Measurements from ENCODE around the gene IL12RB2. TPM values are rescaled to one million over a fixed set of nuclear protein-coding genes. Genes with fewer than 3 reads are reported as not detected.

Gene IL12RB2
- total and polyA plus RNA-seq, 2 donors, result 0.32 to 6.0 TPM

- H3K4me3 ChIP-seq (ENCODE audit: low read depth, low read length), result no peak overlapping the region
- WGBS, result 85% methylated on average over 1 of the region's 1 CpG
- no peaks in the 10 kb centered on the region for H3K4me1 ChIP-seq (ENCODE audit: insufficient read depth)
- H3K27ac ChIP-seq (ENCODE audit: low read depth), result no peak overlapping the region
- H3K36me3 ChIP-seq (ENCODE audit: insufficient read depth), result no peaks in the 10 kb centered on the region
- no peak for DNase-seq (ENCODE audit: extremely low spot score)
Measured at GRCh38 chr1:67322442-67322841, 14.8 kb downstream of the IL12RB2 start.

- 92% methylated on average over 3 of the region's 3 CpGs for WGBS
- Histone ChIP-seq H3K4me1 (ENCODE audit: insufficient read depth) (no peaks in the 10 kb centered on the region), H3K27ac (ENCODE audit: low read depth) (no peak overlapping the region), H3K4me3 (ENCODE audit: low read depth, low read length) (no peak overlapping the region), H3K36me3 (ENCODE audit: insufficient read depth) (no peaks in the 10 kb centered on the region)
- no peak for DNase-seq (ENCODE audit: extremely low spot score)
Measured at GRCh38 chr1:67323087-67323486, 15.4 kb downstream of the IL12RB2 start.

- WGBS, result 90% methylated on average over 8 of the region's 8 CpGs
- Histone ChIP-seq H3K27ac (ENCODE audit: low read depth) (no peak overlapping the region), H3K4me3 (ENCODE audit: low read depth, low read length) (no peak overlapping the region), H3K4me1 (ENCODE audit: insufficient read depth) (no peaks in the 10 kb centered on the region), H3K36me3 (ENCODE audit: insufficient read depth) (no peaks in the 10 kb centered on the region)
- no peak for DNase-seq (ENCODE audit: extremely low spot score)
Measured at GRCh38 chr1:67324068-67324467, 16.4 kb downstream of the IL12RB2 start.

- H3K4me1 ChIP-seq (ENCODE audit: insufficient read depth), result no peaks in the 10 kb centered on the region
- WGBS, result 76% methylated on average over 3 of the region's 3 CpGs
- H3K27ac ChIP-seq (ENCODE audit: low read depth), result no peak overlapping the region
- DNase-seq (ENCODE audit: extremely low spot score), result no peak
- H3K36me3 ChIP-seq (ENCODE audit: insufficient read depth), result no peaks in the 10 kb centered on the region
- H3K4me3 ChIP-seq (ENCODE audit: low read depth, low read length), result no peak overlapping the region
Measured at GRCh38 chr1:67327864-67328466, 20.3 kb downstream of the IL12RB2 start.

GRCh38 chr1:67332653-67333529 lies 25.2 kb downstream of the IL12RB2 start:
- Histone ChIP-seq H3K36me3 (ENCODE audit: insufficient read depth) (no peaks in the 10 kb centered on the region), H3K27ac (ENCODE audit: low read depth) (no peak overlapping the region), H3K4me3 (ENCODE audit: low read depth, low read length) (no peak overlapping the region), H3K4me1 (ENCODE audit: insufficient read depth) (no peaks in the 10 kb centered on the region)
- WGBS, result 62% methylated on average over 4 of the region's 4 CpGs
- no peak for DNase-seq (ENCODE audit: extremely low spot score)

- Histone ChIP-seq H3K4me3 (ENCODE audit: low read depth, low read length) (no peak overlapping the region), H3K36me3 (ENCODE audit: insufficient read depth) (no peaks in the 10 kb centered on the region), H3K27ac (ENCODE audit: low read depth) (no peak overlapping the region), H3K4me1 (ENCODE audit: insufficient read depth) (no peaks in the 10 kb centered on the region)
- no peak for DNase-seq (ENCODE audit: extremely low spot score)
- 89% methylated on average over 3 of the region's 3 CpGs for WGBS
Measured at GRCh38 chr1:67333603-67334002, 25.9 kb downstream of the IL12RB2 start.

- Histone ChIP-seq H3K4me3 (ENCODE audit: low read depth, low read length) (no peak overlapping the region), H3K27ac (ENCODE audit: low read depth) (no peak overlapping the region), H3K4me1 (ENCODE audit: insufficient read depth) (no peaks in the 10 kb centered on the region), H3K36me3 (ENCODE audit: insufficient read depth) (no peaks in the 10 kb centered on the region)
- no peak for DNase-seq (ENCODE audit: extremely low spot score)
- WGBS, result 87% methylated on average over 1 of the region's 1 CpG
Measured at GRCh38 chr1:67335411-67335810, 27.7 kb downstream of the IL12RB2 start.

GRCh38 chr1:67336157-67336556 lies 28.5 kb downstream of the IL12RB2 start:
- DNase-seq (ENCODE audit: extremely low spot score), result no peak
- Histone ChIP-seq H3K36me3 (ENCODE audit: insufficient read depth) (no peaks in the 10 kb centered on the region), H3K27ac (ENCODE audit: low read depth) (no peak overlapping the region), H3K4me3 (ENCODE audit: low read depth, low read length) (no peak overlapping the region), H3K4me1 (ENCODE audit: insufficient read depth) (no peaks in the 10 kb centered on the region)
- WGBS, result 94% methylated on average over 5 of the region's 5 CpGs

GRCh38 chr1:67336783-67337182 lies 29.1 kb downstream of the IL12RB2 start:
- WGBS, result 88% methylated on average over 6 of the region's 6 CpGs
- no peak overlapping the region for H3K4me3 ChIP-seq (ENCODE audit: low read depth, low read length)
- DNase-seq (ENCODE audit: extremely low spot score), result no peak
- H3K27ac ChIP-seq (ENCODE audit: low read depth), result no peak overlapping the region
- H3K36me3 ChIP-seq (ENCODE audit: insufficient read depth), result no peaks in the 10 kb centered on the region
- H3K4me1 ChIP-seq (ENCODE audit: insufficient read depth), result no peaks in the 10 kb centered on the region

- Histone ChIP-seq H3K36me3 (ENCODE audit: insufficient read depth) (no peaks in the 10 kb centered on the region), H3K27ac (ENCODE audit: low read depth) (no peak overlapping the region), H3K4me3 (ENCODE audit: low read depth, low read length) (no peak overlapping the region), H3K4me1 (ENCODE audit: insufficient read depth) (no peaks in the 10 kb centered on the region)
- DNase-seq (ENCODE audit: extremely low spot score), result no peak
- 85% methylated on average over 3 of the region's 3 CpGs for WGBS
Measured at GRCh38 chr1:67338642-67339041, 31.0 kb downstream of the IL12RB2 start.

GRCh38 chr1:67339623-67340343 lies 32.1 kb downstream of the IL12RB2 start:
- WGBS, result 27% methylated on average over 7 of the region's 7 CpGs
- no peaks in the 10 kb centered on the region for H3K4me1 ChIP-seq (ENCODE audit: insufficient read depth)
- no peaks in the 10 kb centered on the region for H3K36me3 ChIP-seq (ENCODE audit: insufficient read depth)
- no peak for DNase-seq (ENCODE audit: extremely low spot score)
- H3K4me3 ChIP-seq (ENCODE audit: low read depth, low read length), result no peak overlapping the region
- H3K27ac ChIP-seq (ENCODE audit: low read depth), result peak overlapping the region; percentile 4

- 75% methylated on average over 5 of the region's 5 CpGs for WGBS
- DNase-seq (ENCODE audit: extremely low spot score), result no peak
- Histone ChIP-seq H3K4me3 (ENCODE audit: low read depth, low read length) (no peak overlapping the region), H3K4me1 (ENCODE audit: insufficient read depth) (no peaks in the 10 kb centered on the region), H3K27ac (ENCODE audit: low read depth) (no peak overlapping the region), H3K36me3 (ENCODE audit: insufficient read depth) (no peaks in the 10 kb centered on the region)
Measured at GRCh38 chr1:67342076-67342890, 34.6 kb downstream of the IL12RB2 start.

GRCh38 chr1:67345556-67345955 lies 37.9 kb downstream of the IL12RB2 start:
- WGBS, result 60% methylated on average over 2 of the region's 2 CpGs
- no peak overlapping the region for H3K27ac ChIP-seq (ENCODE audit: low read depth)
- H3K36me3 ChIP-seq (ENCODE audit: insufficient read depth), result no peaks in the 10 kb centered on the region
- H3K4me1 ChIP-seq (ENCODE audit: insufficient read depth), result no peaks in the 10 kb centered on the region
- DNase-seq (ENCODE audit: extremely low spot score), result no peak
- H3K4me3 ChIP-seq (ENCODE audit: low read depth, low read length), result no peak overlapping the region

Data from urinary bladder (tissue), 4 donors.